ENCODE measurements around the gene TEX2.

The TEX2 gene

DNA sequence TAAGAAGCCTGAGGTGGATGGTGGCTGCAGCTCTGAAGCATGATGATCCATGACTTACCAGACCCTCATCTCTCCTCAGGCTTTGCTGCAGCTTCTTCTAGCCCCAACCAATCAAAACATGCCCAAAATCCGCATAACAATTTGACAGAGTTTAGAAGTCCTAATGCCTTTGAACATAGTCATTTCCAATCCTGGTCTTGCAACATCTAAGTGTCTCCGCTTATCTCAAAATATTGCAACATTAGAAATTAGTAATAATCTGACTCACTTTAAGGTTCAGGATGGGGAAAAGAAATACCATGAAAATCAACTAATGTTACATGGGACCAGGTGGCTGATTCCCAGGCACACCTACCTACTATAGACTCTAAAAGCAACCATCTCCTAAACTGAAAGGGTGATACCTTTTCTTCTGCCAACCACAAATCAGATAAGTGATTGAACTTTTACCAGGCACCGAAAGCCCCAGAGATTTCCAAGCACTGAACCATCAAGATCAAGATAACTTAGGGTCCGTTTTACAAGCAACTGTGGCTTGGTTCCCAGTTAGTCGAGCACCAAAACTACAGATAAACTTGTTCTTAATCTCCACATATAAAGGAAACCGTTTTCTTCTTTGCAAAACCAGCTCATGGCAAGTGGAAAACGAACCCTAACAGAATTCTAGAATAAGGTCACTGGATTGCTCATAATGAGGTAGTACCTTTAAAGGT is 147.1 kb downstream of the TEX2 start:
- TF ChIP-seq, protein P1, sequence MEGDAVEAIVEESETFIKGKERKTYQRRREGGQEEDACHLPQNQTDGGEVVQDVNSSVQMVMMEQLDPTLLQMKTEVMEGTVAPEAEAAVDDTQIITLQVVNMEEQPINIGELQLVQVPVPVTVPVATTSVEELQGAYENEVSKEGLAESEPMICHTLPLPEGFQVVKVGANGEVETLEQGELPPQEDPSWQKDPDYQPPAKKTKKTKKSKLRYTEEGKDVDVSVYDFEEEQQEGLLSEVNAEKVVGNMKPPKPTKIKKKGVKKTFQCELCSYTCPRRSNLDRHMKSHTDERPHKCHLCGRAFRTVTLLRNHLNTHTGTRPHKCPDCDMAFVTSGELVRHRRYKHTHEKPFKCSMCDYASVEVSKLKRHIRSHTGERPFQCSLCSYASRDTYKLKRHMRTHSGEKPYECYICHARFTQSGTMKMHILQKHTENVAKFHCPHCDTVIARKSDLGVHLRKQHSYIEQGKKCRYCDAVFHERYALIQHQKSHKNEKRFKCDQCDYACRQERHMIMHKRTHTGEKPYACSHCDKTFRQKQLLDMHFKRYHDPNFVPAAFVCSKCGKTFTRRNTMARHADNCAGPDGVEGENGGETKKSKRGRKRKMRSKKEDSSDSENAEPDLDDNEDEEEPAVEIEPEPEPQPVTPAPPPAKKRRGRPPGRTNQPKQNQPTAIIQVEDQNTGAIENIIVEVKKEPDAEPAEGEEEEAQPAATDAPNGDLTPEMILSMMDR (IDR thresholded peaks at IDR 0.05; ENCODE audit: low read length, missing control alignments): no peak
- DNase-seq (ENCODE audit: low read depth): peak; percentile 93
- H3K4me3 ChIP-seq (replicated peaks; ENCODE audit: low read depth, low read length): no peak overlapping the region

DNA sequence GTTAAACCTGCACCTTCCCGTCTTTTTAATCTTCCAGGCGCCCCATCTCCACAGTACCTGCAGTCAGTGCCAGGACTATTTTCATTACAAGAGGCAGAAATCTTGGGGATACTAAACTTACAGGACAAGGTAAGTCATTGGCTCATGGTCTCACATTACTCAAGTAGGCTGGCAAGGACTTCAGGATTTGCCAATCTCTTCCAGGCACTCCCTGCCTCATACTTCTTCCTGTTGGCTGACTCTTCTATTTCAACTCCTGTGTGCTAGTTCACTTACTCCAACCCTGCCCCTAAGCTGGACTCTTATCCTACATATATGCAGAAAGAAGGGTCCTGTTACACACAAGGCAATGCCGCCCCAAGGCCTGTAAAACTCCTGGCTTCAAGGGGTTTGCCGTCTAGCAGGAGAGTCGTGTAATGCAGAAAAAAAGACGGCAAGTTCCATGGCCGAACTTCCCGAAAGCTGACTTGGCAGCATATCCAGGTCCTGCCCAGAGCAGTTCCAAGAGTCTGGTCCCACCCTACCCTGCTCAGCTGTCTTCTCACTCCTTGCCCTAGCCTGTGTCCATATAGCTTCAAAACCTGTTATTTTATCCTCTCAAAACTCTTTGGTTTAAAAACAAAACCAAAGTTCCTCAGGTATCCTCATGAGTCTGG is 147.9 kb downstream of the TEX2 start:
- DNase-seq (ENCODE audit: low read depth): peak; percentile 68
- H3K4me3 ChIP-seq (replicated peaks; ENCODE audit: low read depth, low read length): no peak overlapping the region
- TF ChIP-seq, protein P1 (IDR thresholded peaks at IDR 0.05; ENCODE audit: low read length, missing control alignments): no peak

DNA sequence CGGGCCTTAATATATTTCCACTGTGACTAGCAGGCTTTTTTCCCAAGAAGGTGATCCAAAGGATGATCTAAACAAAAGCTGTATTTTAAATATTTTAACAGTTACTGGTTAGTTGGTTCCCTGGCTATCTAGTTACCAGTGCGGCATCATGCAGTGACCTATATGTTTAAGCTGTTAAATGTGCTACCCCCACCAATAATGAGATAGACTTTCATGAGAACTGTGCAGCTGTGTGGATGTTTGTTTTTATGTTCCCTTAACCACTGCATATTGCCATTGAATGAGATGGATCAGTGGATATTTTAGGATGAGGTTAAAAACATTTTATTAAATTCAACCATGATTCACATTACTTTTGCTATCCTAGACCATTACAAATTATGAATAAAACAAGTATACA is 150.1 kb downstream of the TEX2 start:
- no peak for DNase-seq (ENCODE audit: low read depth)
- TF ChIP-seq, protein P1 (IDR thresholded peaks at IDR 0.05; ENCODE audit: low read length, missing control alignments): no peak
- no peak overlapping the region for H3K4me3 ChIP-seq (replicated peaks; ENCODE audit: low read depth, low read length)

DNA sequence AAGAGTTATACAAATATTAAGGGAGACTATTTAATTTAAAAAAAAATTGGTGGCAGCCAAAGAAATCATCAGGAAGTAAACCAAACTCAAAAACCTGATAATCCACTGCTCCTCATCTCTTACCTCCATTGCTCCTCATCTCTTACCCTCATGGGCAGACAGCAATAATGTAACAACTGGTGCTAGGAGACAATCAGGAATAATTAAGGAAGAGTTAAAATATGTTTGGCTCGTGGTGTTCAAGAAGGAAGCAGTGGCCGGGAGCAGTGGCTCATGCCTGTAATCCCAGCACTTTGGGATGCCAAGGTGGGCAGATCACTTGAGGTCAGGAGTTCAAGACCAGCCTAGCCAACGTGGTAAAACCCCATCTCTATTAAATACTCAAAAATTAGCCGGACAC is 151.2 kb downstream of the TEX2 start:
- TF ChIP-seq, protein P1 (IDR thresholded peaks at IDR 0.05; ENCODE audit: low read length, missing control alignments): no peak
- no peak overlapping the region for H3K4me3 ChIP-seq (replicated peaks; ENCODE audit: low read depth, low read length)
- DNase-seq (ENCODE audit: low read depth): no peak

DNA sequence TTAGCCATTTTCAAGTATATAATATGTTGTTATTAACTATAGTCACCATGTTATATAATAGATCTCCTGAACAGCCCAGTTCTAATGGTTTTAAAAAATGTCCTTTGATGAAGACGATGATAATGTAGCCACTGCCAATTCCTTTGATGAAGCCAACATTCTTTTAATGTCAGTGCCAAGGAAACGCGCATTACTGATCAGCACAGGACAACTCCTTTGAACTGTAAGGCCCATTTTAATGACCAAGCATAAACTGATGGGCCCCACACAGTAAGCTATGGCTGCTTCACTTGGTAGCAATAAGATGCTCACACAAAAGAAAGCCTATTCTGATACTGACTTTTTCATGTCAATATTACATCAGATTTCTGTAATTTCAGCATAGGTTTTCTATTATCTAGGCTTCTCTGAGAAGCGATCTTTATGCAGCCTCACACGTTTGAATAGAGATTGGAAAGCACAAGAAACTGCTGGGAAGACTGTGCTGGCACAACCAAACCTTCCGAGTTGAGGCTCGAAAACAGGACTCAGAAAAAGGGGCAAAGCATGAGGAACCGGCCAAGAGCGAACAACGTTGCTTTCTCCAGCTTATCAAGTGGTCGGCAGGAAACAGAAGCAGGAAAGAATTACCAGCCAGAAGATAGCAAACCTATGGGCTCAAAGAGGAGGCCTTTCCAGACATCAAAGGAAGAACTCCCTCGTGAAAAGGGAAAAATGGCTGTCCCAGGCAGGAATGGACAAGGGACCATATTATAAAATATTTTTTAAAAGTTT is 152.5 kb downstream of the TEX2 start:
- H3K4me3 ChIP-seq (replicated peaks; ENCODE audit: low read depth, low read length): no peak overlapping the region
- no peak for DNase-seq (ENCODE audit: low read depth)
- TF ChIP-seq, protein P1 (IDR thresholded peaks at IDR 0.05; ENCODE audit: low read length, missing control alignments): no peak

DNA sequence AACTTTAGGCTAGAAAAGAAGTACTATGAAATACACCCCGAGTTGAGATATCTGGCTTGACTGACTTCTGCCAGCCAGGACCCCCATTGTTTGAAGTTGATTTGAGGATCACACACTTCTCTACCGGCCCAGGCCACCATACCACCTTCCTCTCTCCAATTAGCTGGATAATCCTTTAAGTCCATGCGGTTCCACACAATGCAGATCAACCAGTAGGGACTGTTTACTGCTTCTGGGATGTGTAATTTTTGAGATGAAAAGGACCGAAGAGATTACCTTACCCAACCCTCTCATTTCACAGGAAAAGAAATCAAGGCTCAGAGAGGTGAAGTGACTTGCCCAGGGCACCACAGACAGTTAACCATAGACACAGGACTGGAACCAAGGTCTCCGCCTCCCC is 153.7 kb downstream of the TEX2 start:
- TF ChIP-seq, protein P1 (IDR thresholded peaks at IDR 0.05; ENCODE audit: low read length, missing control alignments): no peak
- no peak for DNase-seq (ENCODE audit: low read depth)

More for the DNA sequence above, 153.7 kb downstream of the TEX2 start:
- no peak overlapping the region for H3K4me3 ChIP-seq (replicated peaks; ENCODE audit: low read depth, low read length)
